ENCODE measurements around the gene CLSTN3.

CLSTN3 gene

DNA sequence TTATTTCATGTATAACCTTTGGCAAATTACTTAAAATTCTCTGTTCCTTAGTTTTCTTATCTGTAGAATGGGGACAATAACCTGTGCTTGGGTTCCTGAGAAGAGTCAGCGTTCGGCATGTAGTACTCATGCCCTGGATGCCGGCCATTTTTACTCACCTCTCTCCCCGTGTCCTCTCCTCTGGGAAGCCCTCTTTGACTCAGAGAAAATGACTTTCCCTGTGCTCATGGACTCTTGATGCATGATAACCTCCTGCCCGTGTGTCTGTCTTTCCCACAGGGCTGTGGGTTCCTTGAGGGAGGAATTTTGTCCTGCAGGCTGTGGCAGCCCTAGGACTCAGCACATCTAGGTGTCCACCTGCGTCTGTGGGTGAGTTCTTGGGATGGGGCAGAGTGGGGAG, 15.3 kb upstream of the CLSTN3 start:
- Histone ChIP-seq H3K27me3 (ENCODE audit: control insufficient read depth, insufficient read depth, low read length) (no peaks in the 10 kb centered on the region), H3K4me1 (ENCODE audit: control insufficient read depth, insufficient read depth, low read length) (no peaks in the 10 kb centered on the region), H3K4me3 (ENCODE audit: low read depth, low read length) (no peak overlapping the region), H3K36me3 (ENCODE audit: control insufficient read depth, insufficient read depth, low read length) (no peaks in the 10 kb centered on the region), H3K9ac (ENCODE audit: low read depth, low read length) (no peak overlapping the region), H3K27ac (ENCODE audit: low read depth, low read length) (no peak overlapping the region), H3K9me3 (ENCODE audit: control insufficient read depth, insufficient read depth, low read length) (no peaks in the 10 kb centered on the region)

GRCh38 chr12:7116196-7116595, 14.0 kb upstream of the CLSTN3 start:
- Histone ChIP-seq H3K27ac (ENCODE audit: low read depth, low read length) (no peak overlapping the region), H3K36me3 (ENCODE audit: control insufficient read depth, insufficient read depth, low read length) (no peaks in the 10 kb centered on the region), H3K9ac (ENCODE audit: low read depth, low read length) (no peak overlapping the region), H3K9me3 (ENCODE audit: control insufficient read depth, insufficient read depth, low read length) (no peaks in the 10 kb centered on the region), H3K4me1 (ENCODE audit: control insufficient read depth, insufficient read depth, low read length) (no peaks in the 10 kb centered on the region), H3K4me3 (ENCODE audit: low read depth, low read length) (no peak overlapping the region), H3K27me3 (ENCODE audit: control insufficient read depth, insufficient read depth, low read length) (no peaks in the 10 kb centered on the region)

GRCh38 chr12:7116916-7117315, 13.3 kb upstream of the CLSTN3 start:
- no peak overlapping the region for H3K27ac ChIP-seq (ENCODE audit: low read depth, low read length)
- H3K9ac ChIP-seq (ENCODE audit: low read depth, low read length): no peak overlapping the region
- H3K4me1 ChIP-seq (ENCODE audit: control insufficient read depth, insufficient read depth, low read length): no peaks in the 10 kb centered on the region
- no peaks in the 10 kb centered on the region for H3K27me3 ChIP-seq (ENCODE audit: control insufficient read depth, insufficient read depth, low read length)
- no peaks in the 10 kb centered on the region for H3K9me3 ChIP-seq (ENCODE audit: control insufficient read depth, insufficient read depth, low read length)
- no peak overlapping the region for H3K4me3 ChIP-seq (ENCODE audit: low read depth, low read length)
- no peaks in the 10 kb centered on the region for H3K36me3 ChIP-seq (ENCODE audit: control insufficient read depth, insufficient read depth, low read length)

DNA sequence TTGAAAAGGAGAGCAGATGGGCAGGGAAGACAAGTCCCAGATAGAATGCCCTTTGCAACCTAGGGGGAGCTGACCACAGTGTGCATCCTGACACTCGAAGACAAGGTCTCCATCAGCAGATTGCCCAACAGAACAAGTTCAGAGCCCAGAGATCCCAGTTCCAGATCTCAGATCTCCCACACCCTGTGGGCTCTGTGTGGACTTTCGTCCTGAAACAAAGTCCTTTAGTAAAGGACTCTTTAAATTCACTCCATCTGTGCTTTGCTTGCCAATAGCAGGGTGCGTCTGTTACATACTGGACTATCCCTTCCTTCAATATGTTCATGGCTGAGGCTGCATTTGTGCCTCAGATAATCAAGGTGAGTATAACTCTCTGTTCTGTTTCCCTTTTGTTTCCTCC, 12.5 kb upstream of the CLSTN3 start:
- Histone ChIP-seq H3K36me3 (ENCODE audit: control insufficient read depth, insufficient read depth, low read length) (no peaks in the 10 kb centered on the region), H3K27me3 (ENCODE audit: control insufficient read depth, insufficient read depth, low read length) (no peaks in the 10 kb centered on the region), H3K27ac (ENCODE audit: low read depth, low read length) (no peak overlapping the region), H3K9me3 (ENCODE audit: control insufficient read depth, insufficient read depth, low read length) (no peaks in the 10 kb centered on the region), H3K9ac (ENCODE audit: low read depth, low read length) (no peak overlapping the region), H3K4me3 (ENCODE audit: low read depth, low read length) (no peak overlapping the region), H3K4me1 (ENCODE audit: control insufficient read depth, insufficient read depth, low read length) (no peaks in the 10 kb centered on the region)

GRCh38 chr12:7118881-7119280, 11.3 kb upstream of the CLSTN3 start:
- Histone ChIP-seq H3K4me3 (ENCODE audit: low read depth, low read length) (no peak overlapping the region), H3K36me3 (ENCODE audit: control insufficient read depth, insufficient read depth, low read length) (no peaks in the 10 kb centered on the region), H3K9ac (ENCODE audit: low read depth, low read length) (no peak overlapping the region), H3K4me1 (ENCODE audit: control insufficient read depth, insufficient read depth, low read length) (no peaks in the 10 kb centered on the region), H3K9me3 (ENCODE audit: control insufficient read depth, insufficient read depth, low read length) (no peaks in the 10 kb centered on the region), H3K27me3 (ENCODE audit: control insufficient read depth, insufficient read depth, low read length) (no peaks in the 10 kb centered on the region), H3K27ac (ENCODE audit: low read depth, low read length) (no peak overlapping the region)

- H3K9ac ChIP-seq (ENCODE audit: low read depth, low read length): no peak overlapping the region
- no peaks in the 10 kb centered on the region for H3K9me3 ChIP-seq (ENCODE audit: control insufficient read depth, insufficient read depth, low read length)
- no peaks in the 10 kb centered on the region for H3K36me3 ChIP-seq (ENCODE audit: control insufficient read depth, insufficient read depth, low read length)
- no peak overlapping the region for H3K27ac ChIP-seq (ENCODE audit: low read depth, low read length)
- no peak overlapping the region for H3K4me3 ChIP-seq (ENCODE audit: low read depth, low read length)
- H3K27me3 ChIP-seq (ENCODE audit: control insufficient read depth, insufficient read depth, low read length): no peaks in the 10 kb centered on the region
- H3K4me1 ChIP-seq (ENCODE audit: control insufficient read depth, insufficient read depth, low read length): no peaks in the 10 kb centered on the region
Observed at GRCh38 chr12:7120166-7120565, 10.0 kb upstream of the CLSTN3 start.

GRCh38 chr12:7121324-7121723, 8.8 kb upstream of the CLSTN3 start:
- Histone ChIP-seq H3K9me3 (ENCODE audit: control insufficient read depth, insufficient read depth, low read length) (no peaks in the 10 kb centered on the region), H3K36me3 (ENCODE audit: control insufficient read depth, insufficient read depth, low read length) (no peaks in the 10 kb centered on the region), H3K4me3 (ENCODE audit: low read depth, low read length) (no peak overlapping the region), H3K9ac (ENCODE audit: low read depth, low read length) (no peak overlapping the region), H3K27me3 (ENCODE audit: control insufficient read depth, insufficient read depth, low read length) (no peaks in the 10 kb centered on the region), H3K4me1 (ENCODE audit: control insufficient read depth, insufficient read depth, low read length) (no peaks in the 10 kb centered on the region), H3K27ac (ENCODE audit: low read depth, low read length) (no peak overlapping the region)

GRCh38 chr12:7122811-7123769, 7.1 kb upstream of the CLSTN3 start:
- no peaks in the 10 kb centered on the region for H3K9me3 ChIP-seq (ENCODE audit: control insufficient read depth, insufficient read depth, low read length)
- H3K9ac ChIP-seq (ENCODE audit: low read depth, low read length): no peak overlapping the region

DNA sequence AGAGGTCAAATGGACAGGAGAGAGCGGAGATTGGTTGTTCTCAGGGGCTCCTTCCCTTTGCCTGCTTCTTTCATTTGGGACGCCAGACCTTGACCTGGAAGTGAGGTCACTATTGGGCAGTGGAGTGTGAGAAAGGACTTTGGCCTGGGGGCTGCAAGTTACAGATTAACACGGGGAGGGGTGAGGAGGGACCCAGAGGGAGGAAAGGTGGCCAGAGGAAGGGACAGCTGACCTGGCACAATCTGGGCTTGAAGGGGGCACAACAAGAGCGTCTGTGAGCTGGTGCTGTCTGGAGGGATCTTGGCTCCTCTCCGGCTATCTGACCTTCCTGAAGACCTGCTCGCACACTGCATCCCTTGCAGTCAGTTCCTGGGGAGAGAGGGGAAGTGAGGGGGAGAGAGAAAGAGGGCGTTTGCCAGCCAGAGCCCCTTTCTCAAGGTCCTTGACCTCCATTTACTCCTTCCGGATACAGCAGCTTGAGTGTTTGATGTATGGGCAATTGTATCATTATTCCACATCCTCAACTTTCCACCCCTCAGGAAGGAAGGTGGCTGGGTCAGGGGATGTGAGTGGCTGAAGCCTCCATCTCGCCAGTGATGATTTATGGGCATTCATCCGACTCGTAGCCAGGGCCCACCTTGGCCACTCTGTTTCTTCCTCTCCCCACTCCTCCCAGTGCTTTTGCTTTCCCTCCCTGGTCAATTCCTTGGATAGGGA, 6.2 kb upstream of the CLSTN3 start:
- H3K9ac ChIP-seq (ENCODE audit: low read depth, low read length): no peak overlapping the region
- no peaks in the 10 kb centered on the region for H3K9me3 ChIP-seq (ENCODE audit: control insufficient read depth, insufficient read depth, low read length)
- no peak overlapping the region for H3K27ac ChIP-seq (ENCODE audit: low read depth, low read length)
- H3K4me3 ChIP-seq (ENCODE audit: low read depth, low read length): no peak overlapping the region
- no peaks in the 10 kb centered on the region for H3K36me3 ChIP-seq (ENCODE audit: control insufficient read depth, insufficient read depth, low read length)
- H3K27me3 ChIP-seq (ENCODE audit: control insufficient read depth, insufficient read depth, low read length): no peaks in the 10 kb centered on the region; the same call in 1 of the 2 replicates
- H3K4me1 ChIP-seq (ENCODE audit: control insufficient read depth, insufficient read depth, low read length): no peaks in the 10 kb centered on the region; the same call in 1 of the 2 replicates

More at GRCh38 chr12:7122811-7123769, 7.1 kb upstream of the CLSTN3 start:
- no peaks in the 10 kb centered on the region for H3K36me3 ChIP-seq (ENCODE audit: control insufficient read depth, insufficient read depth, low read length)
- no peaks in the 10 kb centered on the region for H3K27me3 ChIP-seq (ENCODE audit: control insufficient read depth, insufficient read depth, low read length)
- no peaks in the 10 kb centered on the region for H3K4me1 ChIP-seq (ENCODE audit: control insufficient read depth, insufficient read depth, low read length)
- no peak overlapping the region for H3K4me3 ChIP-seq (ENCODE audit: low read depth, low read length)
- H3K27ac ChIP-seq (ENCODE audit: low read depth, low read length): no peak overlapping the region

GRCh38 chr12:7125632-7126227, 4.4 kb upstream of the CLSTN3 start:
- no peaks in the 10 kb centered on the region for H3K36me3 ChIP-seq (ENCODE audit: control insufficient read depth, insufficient read depth, low read length)
- H3K9me3 ChIP-seq (ENCODE audit: control insufficient read depth, insufficient read depth, low read length): no peaks in the 10 kb centered on the region
- H3K4me1 ChIP-seq (ENCODE audit: control insufficient read depth, insufficient read depth, low read length): no peaks in the 10 kb centered on the region; the same call in 1 of the 2 replicates
- no peak overlapping the region for H3K9ac ChIP-seq (ENCODE audit: low read depth, low read length)
- no peak overlapping the region for H3K27ac ChIP-seq (ENCODE audit: low read depth, low read length)
- H3K27me3 ChIP-seq (ENCODE audit: control insufficient read depth, insufficient read depth, low read length): peaks cover 5% of the 10 kb centered on the region
- H3K4me3 ChIP-seq (ENCODE audit: low read depth, low read length): no peak overlapping the region

Data from HUES48 (cell line).